SK-N-SH (cell line): ENCODE measurements around the gene NRIP1.

Experiments
- POLR2AphosphoS5 ChIP-seq: IDR thresholded peaks from 2 replicates; pipeline ENCODE4 v1.6.1; 2012; ENCODE audit warnings: low read depth, low read length
- REST ChIP-seq: IDR thresholded peaks from 2 replicates; pipeline ENCODE4 v1.6.1; 2012; ENCODE audit warnings: mild to moderate bottlenecking, low read depth, low read length, moderate library complexity
- TAF1 ChIP-seq: IDR thresholded peaks from 2 replicates; pipeline ENCODE4 v1.6.1; 2012; ENCODE audit warnings: low read depth, mild to moderate bottlenecking, low read length, moderate library complexity, borderline replicate concordance

GRCh38 chr21:14968821-14969220, 96.0 kb downstream of the NRIP1 start:
- TF ChIP-seq TAF1 = no peak
- no peak for TF ChIP-seq REST
- no peak for TF ChIP-seq POLR2AphosphoS5
